NCI-H2107 (cell line): ENCODE results near the gene PRC1.
A peak's percentile ranks its signal among the peaks of the same experiment; 100 is the strongest.
"Not testable (repeated sequence)": the region's sequence is repeated elsewhere in the genome, so short reads cannot be mapped to it uniquely, and the experiment has no call there.

Source experiments
- DNase-seq: peaks from one replicate; lab custom pipeline; 2025; lab: John Stamatoyannopoulos, UW

The PRC1 gene

DNA sequence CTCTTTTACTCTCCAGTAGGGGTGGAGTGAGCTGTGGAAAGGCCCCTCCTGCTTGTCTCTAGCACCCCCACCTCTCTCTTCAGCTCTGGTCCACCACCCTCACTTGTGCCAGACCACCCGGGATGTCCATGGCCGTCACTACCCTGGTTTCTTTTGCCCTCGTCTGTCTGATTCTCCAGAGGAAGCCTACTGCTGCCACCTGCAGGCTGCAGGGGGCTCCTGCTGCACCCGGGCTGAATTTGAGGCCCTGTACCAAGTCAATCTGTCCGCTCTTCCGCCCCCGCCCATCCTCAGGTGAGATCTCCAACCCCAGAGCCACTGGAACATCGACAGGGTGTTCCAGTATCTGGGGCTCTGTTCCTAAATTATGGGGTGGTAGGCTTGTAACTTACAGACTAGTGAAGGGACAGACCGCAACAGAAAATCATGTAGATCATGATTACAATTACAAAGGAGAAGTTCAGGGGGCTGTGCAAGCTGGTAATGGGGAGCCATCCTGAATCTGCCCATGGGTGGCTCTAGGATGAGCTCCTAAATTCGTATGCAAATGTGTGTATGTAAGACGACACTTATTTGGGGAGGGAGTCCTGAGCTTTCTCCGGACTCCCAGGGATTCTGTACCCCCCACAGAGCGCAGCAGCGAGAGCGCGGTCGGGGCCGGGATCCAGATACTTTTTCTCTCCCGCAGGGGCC lies 59.9 kb downstream of the PRC1 start:
- DNase-seq, result peak; percentile 61

DNA sequence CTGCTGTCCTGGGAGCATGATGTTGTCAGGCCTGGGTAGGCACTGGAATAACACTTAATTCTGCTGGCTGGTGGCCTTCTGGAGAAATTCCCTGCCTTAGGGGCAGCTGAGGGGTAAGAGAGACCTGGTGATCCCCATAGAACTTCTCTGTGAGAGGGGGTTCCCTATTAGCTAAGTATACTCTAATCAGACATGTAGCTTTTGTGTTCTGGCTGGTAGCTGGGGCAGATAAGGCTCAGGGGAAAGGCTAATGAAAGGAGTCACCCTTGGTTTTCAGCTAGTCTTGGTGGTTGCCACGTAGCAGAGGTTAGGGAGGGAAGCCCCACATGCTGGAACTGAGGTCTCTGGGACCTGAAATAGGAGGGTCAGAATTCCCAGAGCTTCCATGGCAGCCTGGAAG lies 61.0 kb downstream of the PRC1 start:
- DNase-seq, result no peak

DNA sequence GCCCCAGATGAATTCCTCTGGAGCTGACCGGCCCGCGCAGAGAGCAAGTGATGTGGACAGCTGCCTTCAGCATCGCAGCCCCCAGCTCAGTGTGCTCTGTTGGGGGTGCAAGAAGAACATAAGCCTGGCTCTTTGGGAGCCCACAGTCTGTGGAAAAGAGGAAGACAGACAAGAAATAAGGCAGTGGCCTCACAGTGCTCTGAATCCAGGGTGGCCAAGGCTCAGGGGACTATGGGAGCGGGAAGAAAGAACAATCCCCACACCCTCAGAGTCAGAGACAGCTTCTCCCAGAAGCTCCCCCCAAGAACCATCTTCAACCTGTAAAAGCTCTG lies 61.7 kb downstream of the PRC1 start:
- DNase-seq, result no peak

DNA sequence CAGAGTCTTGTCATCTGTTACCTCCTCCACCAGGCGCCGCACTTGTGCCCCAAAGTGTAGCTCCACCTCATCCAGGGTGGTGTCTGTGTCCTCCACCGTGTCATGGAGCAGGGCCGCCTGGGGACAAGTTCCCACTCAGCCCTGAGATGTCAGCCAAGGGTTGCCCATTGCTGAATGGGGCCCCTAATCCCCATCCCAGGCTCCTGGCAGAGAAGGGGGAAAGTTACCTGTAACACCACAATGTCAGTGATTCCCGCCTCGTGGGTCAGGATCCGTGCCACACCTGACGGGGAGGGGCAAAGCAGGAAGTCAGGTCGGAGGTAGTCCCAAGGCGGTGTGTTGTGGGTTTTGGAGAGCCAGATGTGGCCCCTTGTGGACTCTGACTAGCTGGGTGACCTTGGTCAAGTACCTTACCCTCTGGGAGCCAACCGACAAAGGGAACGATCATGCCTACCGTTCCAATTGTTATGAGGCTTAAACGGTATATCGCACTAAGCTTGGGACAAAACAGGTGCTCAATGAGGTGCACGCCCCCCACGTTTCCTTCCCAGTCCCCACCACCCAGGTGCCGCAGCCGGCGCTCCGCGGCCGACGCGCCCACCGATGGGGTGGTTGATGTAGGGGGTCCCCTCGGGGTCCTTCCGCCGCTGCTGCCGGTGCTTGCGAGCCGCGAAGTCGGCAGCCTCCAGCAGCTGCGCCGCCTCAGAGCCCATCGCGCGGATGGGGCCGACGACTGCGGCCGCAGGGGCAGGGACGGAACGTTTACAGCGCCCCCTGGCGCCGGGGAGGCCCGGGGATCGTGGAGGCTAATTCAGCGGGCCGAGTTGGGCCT lies 62.3 kb downstream of the PRC1 start, which contains the start of gene HDDC3:
Gene HDDC3, minus strand, starts transcription at position 722 of the 832 bp plus-strand sequence. Its CDS starts 9 bp downstream, at position 713.
- peak; percentile 58 for DNase-seq

DNA sequence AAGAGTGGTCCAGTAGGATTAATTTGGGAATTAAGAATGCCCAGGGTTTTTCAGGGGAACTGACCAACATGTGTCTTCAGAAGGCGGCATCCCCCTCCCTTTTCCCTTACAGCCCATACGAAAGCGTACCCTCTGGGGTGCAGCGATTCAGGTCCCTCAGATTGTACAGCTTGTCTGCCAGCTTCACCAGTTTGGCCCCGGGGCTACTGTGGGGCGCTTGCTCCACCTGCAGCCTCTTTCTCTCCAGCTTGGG lies 62.8 kb downstream of the PRC1 start:
- DNase-seq, result no peak

DNA sequence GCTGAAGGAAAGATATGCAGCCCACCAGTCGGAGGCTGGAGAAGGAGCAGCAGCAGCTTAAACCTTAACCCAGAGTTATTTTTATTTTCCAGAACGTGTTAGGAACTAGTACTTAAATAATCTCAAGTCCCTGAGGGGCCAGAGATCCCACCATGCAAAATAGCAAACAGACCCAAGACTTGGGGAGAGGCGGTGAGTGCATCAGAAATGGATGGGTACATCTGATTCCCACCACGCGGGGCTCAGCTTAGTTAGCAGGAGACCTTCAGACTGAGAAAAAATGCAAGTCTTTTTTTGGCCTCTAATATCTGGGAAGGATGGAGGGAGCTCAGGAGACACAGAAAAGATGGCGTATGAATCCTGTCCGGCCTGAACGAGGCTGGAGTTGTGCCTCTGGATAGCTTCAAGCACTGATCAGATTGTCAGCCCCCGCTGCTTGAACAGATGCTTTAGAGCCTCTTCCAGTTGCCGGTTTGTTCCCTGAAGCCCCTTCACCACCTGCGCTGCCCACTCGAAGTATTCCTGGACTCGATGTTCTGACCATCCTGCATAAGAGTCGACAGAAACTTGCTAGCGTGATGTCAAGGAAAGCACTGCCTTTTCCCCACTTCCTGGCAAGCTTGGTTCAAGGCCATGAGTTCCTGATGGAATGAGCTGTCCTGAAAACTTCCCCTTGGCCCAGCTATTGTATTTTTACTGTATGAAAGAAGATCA lies 63.3 kb downstream of the PRC1 start:
- DNase-seq, result no peak

DNA sequence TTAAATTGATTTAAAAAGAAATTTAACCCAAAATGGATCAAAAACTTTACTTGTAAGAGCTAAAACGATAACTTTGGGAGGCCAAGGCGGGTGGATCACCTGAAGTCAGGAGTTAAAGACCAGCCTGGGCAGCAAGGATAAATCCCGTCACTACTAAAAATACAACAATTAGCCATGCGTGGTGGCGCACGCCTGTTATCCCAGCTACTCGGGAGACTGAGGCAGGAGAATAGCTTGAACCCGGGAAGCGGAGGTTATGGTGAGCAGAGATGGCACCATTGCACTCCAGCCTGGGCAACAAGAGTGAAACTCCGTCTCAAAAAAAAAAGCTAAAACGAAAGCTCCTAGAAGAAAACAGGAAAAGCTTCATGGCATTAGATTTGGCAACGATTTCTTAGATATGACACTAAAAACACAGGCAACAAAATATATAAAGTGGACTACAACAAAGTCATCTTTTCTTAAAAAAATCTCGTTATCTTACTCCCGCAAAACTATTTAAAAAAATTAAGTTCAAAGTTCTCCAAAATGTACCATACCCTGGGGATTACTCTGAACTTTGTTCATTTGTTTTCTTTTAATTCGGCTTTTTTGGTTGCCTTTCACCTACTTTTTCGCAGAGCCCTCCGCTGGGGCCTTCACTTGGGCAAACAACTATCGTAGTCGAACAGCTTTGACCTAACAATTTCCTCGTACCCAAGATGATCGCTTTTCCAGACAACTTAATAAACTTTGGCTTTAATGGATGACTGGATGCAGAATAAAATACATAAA lies 64.9 kb downstream of the PRC1 start:
- no peak for DNase-seq

DNA sequence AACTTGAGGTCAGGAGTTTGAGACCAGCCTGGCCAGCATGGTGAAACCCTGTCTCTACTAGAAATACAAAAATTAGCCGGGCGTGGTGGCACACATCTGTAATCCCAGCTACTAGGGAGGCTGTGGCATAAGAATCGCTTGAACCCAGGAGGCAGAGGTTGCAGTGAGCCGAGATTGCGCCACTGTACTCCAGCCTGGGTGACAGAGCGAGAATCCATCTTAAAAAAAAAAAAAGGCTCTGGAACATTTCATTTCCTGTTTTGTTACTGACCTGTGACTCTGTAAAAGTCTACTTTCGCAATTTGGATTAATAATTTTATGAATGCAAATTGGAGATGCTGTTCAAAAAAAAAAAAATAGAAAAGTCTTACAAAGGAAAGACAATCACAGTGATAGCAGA lies 66.2 kb downstream of the PRC1 start:
- not testable (repeated sequence) for DNase-seq

DNA sequence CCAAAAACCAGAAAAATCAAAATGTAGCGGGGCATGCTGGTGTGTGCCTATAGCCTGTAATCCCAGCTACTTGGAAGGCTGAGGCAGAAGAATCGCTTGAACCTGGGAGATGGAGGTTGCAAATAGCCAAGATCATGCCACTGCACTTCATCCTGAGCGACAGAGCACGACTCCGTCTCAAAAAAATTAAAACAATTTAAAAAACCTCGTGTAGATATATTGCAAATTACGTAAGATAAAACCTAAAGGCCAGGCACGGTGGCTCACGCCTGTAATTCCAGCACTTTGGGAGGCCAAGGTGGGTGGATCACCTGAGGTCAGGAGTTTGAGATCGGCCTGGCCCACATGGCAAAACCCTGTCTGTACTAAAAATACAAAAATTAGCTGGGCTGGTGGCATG lies 67.6 kb downstream of the PRC1 start:
- not testable (repeated sequence) for DNase-seq

DNA sequence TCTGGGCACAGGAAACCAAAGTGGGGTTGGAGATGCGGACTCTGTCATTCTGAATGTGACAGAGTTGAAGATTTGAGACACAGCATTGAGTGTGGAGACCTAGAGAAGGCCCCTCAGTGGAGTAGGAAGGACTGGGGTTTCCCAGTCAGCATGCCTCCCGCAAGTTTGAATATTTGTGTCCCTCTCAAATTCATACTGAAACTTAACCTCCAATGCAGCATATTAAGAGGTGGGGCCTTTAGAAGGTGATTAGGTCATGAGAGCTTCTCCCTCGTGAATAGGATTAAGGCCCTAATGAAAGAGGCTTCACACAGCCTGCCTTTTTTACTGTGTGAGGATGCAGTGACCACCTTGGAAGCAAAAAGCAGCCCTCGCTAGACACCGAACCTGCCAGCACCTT lies 70.0 kb downstream of the PRC1 start:
- no peak for DNase-seq

DNA sequence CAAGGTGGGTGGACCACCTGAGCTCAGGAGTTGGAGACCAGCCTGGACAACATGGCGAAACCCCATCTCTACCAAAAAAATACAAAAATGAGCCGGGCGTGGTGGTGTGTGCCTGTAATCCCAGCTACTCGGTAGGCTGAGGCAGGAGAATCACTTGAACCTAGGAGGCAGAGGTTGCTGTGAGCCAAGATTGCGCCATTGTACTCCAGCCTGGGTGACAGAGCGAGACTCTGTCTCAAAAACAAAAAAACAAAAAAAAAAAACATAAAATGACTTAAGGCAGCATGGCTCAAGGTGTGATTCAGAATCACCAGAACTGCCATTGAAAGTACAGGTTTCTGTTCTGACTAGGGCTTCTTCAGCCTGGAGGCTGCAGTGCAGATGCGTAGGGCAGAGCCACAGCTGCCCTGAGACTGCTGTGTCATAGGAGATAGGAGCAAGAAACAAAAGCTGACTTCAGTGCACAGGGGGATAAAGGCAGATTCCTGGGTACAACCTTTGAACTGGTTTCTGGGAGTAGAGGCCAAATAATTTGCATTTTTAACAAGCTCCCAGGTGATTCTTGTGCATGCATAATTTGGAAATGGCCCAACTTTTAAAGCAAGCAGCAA lies 71.5 kb downstream of the PRC1 start:
- DNase-seq, result not testable (repeated sequence)

DNA sequence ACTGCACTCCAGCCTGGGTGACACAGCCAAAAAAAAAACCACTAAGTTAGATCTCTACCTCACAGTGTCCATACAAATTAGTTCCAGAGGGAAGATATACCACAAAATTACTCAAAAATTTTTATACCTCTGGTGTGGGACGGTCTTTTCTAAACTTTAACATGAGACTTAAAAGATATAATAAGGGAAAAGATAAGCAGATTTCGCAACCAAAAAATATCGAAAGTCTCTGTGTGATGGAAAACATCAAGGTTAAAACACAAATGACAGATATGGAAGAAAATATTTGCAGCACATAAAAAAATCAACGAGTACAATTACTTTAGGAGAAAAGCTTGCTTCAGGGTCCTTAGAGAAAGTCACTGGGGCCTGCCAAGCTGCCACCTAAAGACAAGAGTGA lies 72.4 kb downstream of the PRC1 start:
- no peak for DNase-seq

DNA sequence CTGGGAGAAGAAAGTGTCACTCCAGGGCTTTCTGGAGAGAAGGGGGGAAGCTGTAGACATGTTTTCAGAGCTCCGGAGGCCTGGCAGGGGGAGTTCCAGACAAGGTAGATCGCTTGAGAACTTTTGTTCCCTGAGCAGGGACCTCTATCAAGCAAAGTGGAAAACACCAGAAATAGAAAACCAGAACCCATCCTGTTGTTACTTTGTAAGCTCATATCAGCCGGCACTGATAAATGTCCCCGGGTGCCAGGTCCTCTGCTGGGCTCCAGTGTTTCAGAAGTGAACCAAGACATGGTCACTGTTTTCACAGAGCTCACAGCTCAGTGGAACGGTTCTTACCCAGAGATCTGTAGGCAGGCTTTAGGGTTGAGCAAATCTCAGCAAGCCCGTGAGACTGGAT lies 75.5 kb downstream of the PRC1 start:
- DNase-seq, result no peak

DNA sequence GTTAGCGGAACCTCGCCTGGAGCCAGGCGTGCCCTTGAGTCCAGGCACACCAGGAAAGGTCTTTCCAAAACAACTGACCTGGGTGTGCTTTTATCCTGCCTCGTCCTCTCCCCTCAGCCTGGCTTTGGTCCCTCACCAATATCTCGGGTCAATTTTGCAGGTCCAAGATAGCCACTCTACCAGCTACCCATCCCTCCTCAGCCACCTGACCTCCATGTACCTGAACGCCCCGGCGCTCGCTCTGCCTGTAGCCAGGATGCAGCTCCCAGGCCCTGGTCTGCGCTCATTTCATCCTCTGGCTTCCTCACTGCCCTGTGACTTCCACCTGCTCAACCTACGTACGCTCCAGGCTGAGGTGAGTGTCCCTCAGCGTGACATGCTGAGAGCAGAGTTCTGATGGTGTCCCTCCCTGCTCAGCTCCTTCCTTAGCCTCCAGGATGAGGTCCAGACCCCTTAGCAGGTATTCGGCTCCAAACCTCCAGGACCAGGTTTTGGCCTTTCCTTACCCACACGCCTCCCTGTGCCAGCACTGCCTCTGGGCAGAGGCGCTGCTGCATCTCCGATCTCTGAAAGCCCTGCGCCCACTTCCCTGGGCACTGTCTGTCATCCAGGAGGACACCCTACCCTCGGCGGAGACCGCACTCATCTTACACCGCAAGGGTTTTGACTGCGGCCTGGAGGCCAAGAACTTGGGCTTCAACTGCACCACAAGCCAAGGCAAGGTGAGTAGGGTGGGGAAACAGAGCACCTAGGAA lies 76.1 kb downstream of the PRC1 start:
- no peak for DNase-seq

DNA sequence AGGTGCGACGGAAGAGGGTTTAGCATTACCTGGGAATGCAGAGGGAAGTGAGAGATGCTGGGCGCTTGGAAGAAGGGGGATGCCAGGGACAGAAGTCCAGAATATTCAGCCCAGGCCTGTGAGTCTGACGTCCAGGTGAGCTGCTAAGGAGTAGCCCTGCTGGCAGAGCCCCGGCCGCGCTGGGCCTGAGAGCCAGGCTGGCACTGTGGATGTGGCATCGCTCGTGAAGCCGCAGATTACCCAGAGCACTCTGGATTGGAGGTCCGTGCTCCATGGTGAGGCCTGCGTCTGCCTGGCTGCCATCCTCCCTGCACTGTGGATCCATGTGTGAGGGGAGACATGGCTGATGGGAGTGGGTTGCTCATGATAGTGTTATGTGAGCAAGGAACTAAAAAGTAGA lies 76.8 kb downstream of the PRC1 start:
- DNase-seq, result no peak

DNA sequence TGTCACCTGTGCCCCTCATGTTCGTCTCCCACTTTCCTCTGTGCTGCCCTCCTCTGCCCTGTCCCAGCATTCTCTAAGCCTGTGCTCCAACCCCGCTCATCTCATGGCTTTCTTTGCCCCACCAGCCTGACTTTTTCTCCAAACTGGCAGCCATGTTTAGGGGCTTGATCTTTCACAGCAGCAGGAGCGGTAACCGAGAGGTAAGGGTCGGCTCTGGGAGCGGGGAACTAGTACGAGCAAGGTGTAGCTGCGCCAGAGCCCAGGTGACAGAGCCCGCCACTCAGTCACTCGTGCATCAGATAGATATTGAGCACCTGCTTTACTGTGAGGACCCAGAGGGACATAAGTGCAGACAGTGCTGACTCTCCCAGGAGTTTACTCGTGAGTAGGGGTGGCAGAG lies 77.9 kb downstream of the PRC1 start:
- no peak for DNase-seq
